ENCODE results near the gene SPTLC2. TPM values are rescaled to one million over a fixed set of nuclear protein-coding genes. Genes with fewer than 3 reads are reported as not detected.

The SPTLC2 gene
- total and polyA plus RNA-seq, 2 of the 13 experiments (the other 11 are each of a cell fraction or from before 2014, with no cell fraction given), result 17.4 to 17.5 TPM

GRCh38 chr14:77516126-77516525 lies 100.3 kb downstream of the SPTLC2 start:
- Histone ChIP-seq H4K20me1 (ENCODE audit: insufficient read depth, low read length) (no peaks in the 10 kb centered on the region), H3K4me3 (replicated peaks in 1 of 3; ENCODE audit: insufficient read depth in 1 of 3, low read depth in 2 of 3, low read length in 3 of 3) (no peak overlapping the region), H3K27ac (ENCODE audit: extremely low read length, insufficient read depth, low read length) (no peak overlapping the region), H3K27me3 (ENCODE audit: control insufficient read depth in 1 of 2, insufficient read depth in 2 of 2, low read length in 2 of 2) (no peaks in the 10 kb centered on the region), H3K4me1 (ENCODE audit: insufficient read depth, low read length) (no peaks in the 10 kb centered on the region), H3K9ac (ENCODE audit: insufficient read depth, low read depth, low read length) (no peak overlapping the region), H3K79me2 (ENCODE audit: insufficient read depth, low read length) (no peaks in the 10 kb centered on the region), H3K4me2 (ENCODE audit: low read depth, low read length) (no peak overlapping the region), H3K9me3 (ENCODE audit: low read length) (no peaks in the 10 kb centered on the region), H3K36me3 (replicated peaks in 1 of 2; ENCODE audit: control insufficient read depth in 1 of 2, insufficient read depth in 2 of 2, low read length in 2 of 2) (peaks cover 7 to 48% of the 10 kb centered on the region in 2 experiments; a peak in 4 of 5 replicates), H2AFZ (ENCODE audit: low read length) (no peak overlapping the region)
- TF ChIP-seq JDP2 (CRISPR knock-in tag; IDR thresholded peaks at IDR 0.05; ENCODE audit: borderline replicate concordance) (no peak), ZNF850 (CRISPR knock-in tag; conservative IDR thresholded peaks at IDR 0.05) (no peak), ZNF772 (CRISPR knock-in tag; IDR thresholded peaks at IDR 0.05) (no peak), TRAFD1 (CRISPR knock-in tag; IDR thresholded peaks at IDR 0.05; ENCODE audit: borderline replicate concordance) (no peak), SCMH1 (CRISPR knock-in tag; IDR thresholded peaks at IDR 0.05; ENCODE audit: borderline replicate concordance) (no peak), HBP1 (CRISPR knock-in tag; IDR thresholded peaks at IDR 0.05; ENCODE audit: low read depth) (no peak), ZNF839 (CRISPR knock-in tag; IDR thresholded peaks at IDR 0.05; ENCODE audit: borderline replicate concordance) (no peak), HDAC6 (IDR thresholded peaks at IDR 0.05; ENCODE audit: low read depth, low read length) (no peak), ZNF761 (CRISPR knock-in tag; conservative IDR thresholded peaks at IDR 0.05) (no peak), ZBTB40 (IDR thresholded peaks at IDR 0.05) (no peak), ZBTB40 (CRISPR knock-in tag; IDR thresholded peaks at IDR 0.05) (no peak), ZNF205 (CRISPR knock-in tag; IDR thresholded peaks at IDR 0.05) (no peak), ZNF251 (CRISPR knock-in tag; IDR thresholded peaks at IDR 0.05) (no peak)
- ChIA-PET POLR2A (no interaction called here), CTCF (ENCODE audit: low intra/inter-chr PET ratio, low total read pairs) (no interaction called here)
- intact Hi-C loops (cut with micrococcal nuclease; ENCODE audit: unreplicated experiment), result no loop called here
- BruUV-seq (replicated peaks), result no TSS peak
- FAIRE-seq (no peak), DNase-seq (ENCODE audit: low spot score) (no peak), ATAC-seq (no peak)
- in situ Hi-C loops (cut with HindIII; ENCODE audit: extremely low pct_ligation_motif_present, low pct_unique_long_range_greater_than_20kb), result no loop called here
